GM20431 (cell line): ENCODE data around the gene SUOX.

ENCODE experiments used
- in situ Hi-C: fragments of 300-500 bp; cut with MseI, MboI; formaldehyde crosslinking; loops from one replicate; pipeline ENCODE4 v1.15.0; 2020; ENCODE audit warnings: low sequenced_read_pairs; ENCODE audit not compliant: unreplicated experiment

SUOX gene

GRCh38 chr12:56053407-56053893 is 56.4 kb downstream of the SUOX start:
- in situ Hi-C loops = no loop called here
